Esophagus squamous epithelium (tissue), 5 donors: Measurements from ENCODE around the gene MPO. TPM values are rescaled to one million over a fixed set of nuclear protein-coding genes. Genes with fewer than 3 reads are reported as not detected.

Experiments
- DNase-seq: peaks from one replicate; lab custom pipeline; 2025; lab: John Stamatoyannopoulos, UW
- H3K27ac ChIP-seq, 4 donors: fragments of 200-600 bp; sonication (generic); one replicate each; pipeline ENCODE4 v1.5.1; 2016 to 2019; ENCODE audit warnings: mild to moderate bottlenecking in 1 of 4
- H3K27me3 ChIP-seq, 4 donors: fragments of 200-600 bp; sonication (generic); 1 replicate in 3 of 4; 2 replicates in 1 of 4; pipeline versions ENCODE4 v1.5.1 to v1.6.0; 2017 to 2021; ENCODE audit warnings: antibody characterized with exemption in 1 of 4
- H3K36me3 ChIP-seq, 3 donors: fragments of 200-600 bp; sonication (generic); one replicate each; pipeline ENCODE4 v1.5.1; 2016 to 2019
- H3K4me1 ChIP-seq, 3 donors: fragments of 200-600 bp; sonication (generic); one replicate each; pipeline ENCODE4 v1.5.1; 2017 to 2019
- H3K4me3 ChIP-seq, 4 donors: fragments of 200-600 bp; sonication (generic); 1 replicate in 3 of 4; 2 replicates in 1 of 4; pipeline ENCODE4 v1.5.1; 2016 to 2019; ENCODE audit warnings: mild to moderate bottlenecking in 2 of 4, moderate library complexity in 1 of 4
- H3K9me3 ChIP-seq, 3 donors: fragments of 200-600 bp; sonication (generic); one replicate each; pipeline ENCODE4 v1.5.1; 2016 to 2019
- CTCF ChIP-seq, 6 experiments: fragments of 450-650 bp in 4 of 6; fragments of 200-600 bp in 2 of 6; sonication (generic) in 2 of 6; IDR thresholded peaks; one replicate each; pipeline ENCODE4 v1.5.1; 2016 to 2019; ENCODE audit warnings: antibody characterized with exemption in 6 of 6, mild to moderate bottlenecking in 4 of 6, moderate library complexity in 4 of 6
- POLR2A ChIP-seq, 4 donors: fragments of 450-650 bp; IDR thresholded peaks; one replicate each; pipeline ENCODE4 v1.6.1; 2017; ENCODE audit warnings: antibody characterized with exemption in 4 of 4, mild to moderate bottlenecking in 4 of 4, moderate library complexity in 3 of 4
- WGBS, 2 donors: methylation state at CpG; one replicate each; pipeline ENCODE4 v1.1.5; 2018; 5-methylcytosine and 5-hydroxymethylcytosine counted together
- intact Hi-C: fragments of 100-400 bp; cut with DNase I; formaldehyde crosslinking; loops from one replicate; pipeline ENCODE4 v1.15.0; 2022
- total RNA-seq, 4 donors: library from RNA; depleted of rRNA; stranded (reverse); fragments of >200 nt; gene quantifications; one replicate each; pipeline ENCODE4 v1.1.0, GENCODE V29; 2016
- donor health status: DM: yes; HTN: yes; CAD: no.

MPO gene
- total RNA-seq, 4 donors from 2014 or later = not detected

- TF ChIP-seq CTCF (IDR thresholded peaks at IDR 0.05) (no peak), POLR2A (IDR thresholded peaks at IDR 0.05) (no peak)
- intact Hi-C loops = no loop called here
- Histone ChIP-seq H3K4me3 (no peak overlapping the region), H3K27ac (no peak overlapping the region), H3K9me3 (no peaks in the 10 kb centered on the region), H3K4me1 (no peaks in the 10 kb centered on the region), H3K27me3 (peaks cover 0 to 75% (median 0%) of the 10 kb centered on the region in 4 donors), H3K36me3 (no peaks in the 10 kb centered on the region)
- WGBS, 2 donors = 62 to 76% methylated on average over 2 of the region's 2 CpGs
- DNase-seq = no peak
Measured at GRCh38 chr17:58231641-58232040, 49.1 kb downstream of the MPO start.

GRCh38 chr17:58229881-58230280 lies 50.9 kb downstream of the MPO start:
- Histone ChIP-seq H3K4me1 (no peaks in the 10 kb centered on the region), H3K9me3 (no peaks in the 10 kb centered on the region), H3K36me3 (no peaks in the 10 kb centered on the region), H3K4me3 (no peak overlapping the region), H3K27ac (no peak overlapping the region), H3K27me3 (peaks cover 0 to 65% (median 0%) of the 10 kb centered on the region in 4 donors)
- no peak for DNase-seq
- TF ChIP-seq POLR2A (IDR thresholded peaks at IDR 0.05) (no peak), CTCF (IDR thresholded peaks at IDR 0.05) (no peak)
- 63 to 74% methylated on average over 4 of the region's 4 CpGs for WGBS, 2 donors
- intact Hi-C loops = no loop called here

GRCh38 chr17:58229384-58229783 lies 51.4 kb downstream of the MPO start:
- H3K36me3 ChIP-seq = no peaks in the 10 kb centered on the region
- no peak overlapping the region for H3K4me3 ChIP-seq
- no peaks in the 10 kb centered on the region for H3K4me1 ChIP-seq
- H3K27ac ChIP-seq = no peak overlapping the region
- H3K27me3 ChIP-seq = peaks cover 0 to 60% (median 0%) of the 10 kb centered on the region in 4 donors
- TF ChIP-seq POLR2A (IDR thresholded peaks at IDR 0.05) (no peak), CTCF (IDR thresholded peaks at IDR 0.05) (no peak)
- no peak for DNase-seq
- no peaks in the 10 kb centered on the region for H3K9me3 ChIP-seq
- 55 to 100% methylated on average over 1 of the region's 1 CpG for WGBS, 2 donors
- intact Hi-C loops = no loop called here

GRCh38 chr17:58228679-58229078 lies 52.1 kb downstream of the MPO start:
- intact Hi-C loops = no loop called here
- H3K27me3 ChIP-seq = peaks cover 0 to 53% (median 0%) of the 10 kb centered on the region in 4 donors
- 28 to 40% methylated on average over 2 to 3 of the region's 3 CpGs for WGBS, 2 donors
- TF ChIP-seq POLR2A (IDR thresholded peaks at IDR 0.05) (no peak), CTCF (IDR thresholded peaks at IDR 0.05) (no peak)
- H3K9me3 ChIP-seq = no peaks in the 10 kb centered on the region
- no peak overlapping the region for H3K27ac ChIP-seq
- no peak for DNase-seq
- H3K4me3 ChIP-seq = no peak overlapping the region
- no peaks in the 10 kb centered on the region for H3K36me3 ChIP-seq
- no peaks in the 10 kb centered on the region for H3K4me1 ChIP-seq

GRCh38 chr17:58227733-58228132 lies 53.0 kb downstream of the MPO start:
- no peaks in the 10 kb centered on the region for H3K36me3 ChIP-seq
- H3K27me3 ChIP-seq = peaks cover 0 to 45% (median 0%) of the 10 kb centered on the region in 4 donors
- no peaks in the 10 kb centered on the region for H3K4me1 ChIP-seq
- WGBS, 2 donors = 71 to 76% methylated on average over 3 of the region's 3 CpGs
- H3K27ac ChIP-seq = no peak overlapping the region
- DNase-seq = no peak
- intact Hi-C loops = no loop called here
- H3K4me3 ChIP-seq = no peak overlapping the region
- TF ChIP-seq CTCF (IDR thresholded peaks at IDR 0.05) (no peak), POLR2A (IDR thresholded peaks at IDR 0.05) (no peak)
- no peaks in the 10 kb centered on the region for H3K9me3 ChIP-seq
